H1 (cell line): Measurements from ENCODE around the gene USP54. TPM values are rescaled to one million over a fixed set of nuclear protein-coding genes. Genes with fewer than 3 reads are reported as not detected.

Experiments used
- MAFK ChIP-seq: IDR thresholded peaks from 2 replicates; pipeline ENCODE4 v1.6.1; 2012; ENCODE audit warnings: low read depth, mild to moderate bottlenecking, improper control_type of control experiment, low read length
- POLR2A ChIP-seq, 2 experiments: IDR thresholded peaks; 1 replicate in 1 of 2; 2 replicates in 1 of 2; pipeline ENCODE4 v1.6.1; 2011; ENCODE audit warnings: low read depth in 2 of 2, low read length in 2 of 2, mild to moderate bottlenecking in 2 of 2; ENCODE audit errors: control extremely low read depth in 1 of 2
- TBP ChIP-seq: IDR thresholded peaks from 2 replicates; pipeline ENCODE4 v1.6.1; 2011; ENCODE audit warnings: low read depth, low read length, improper control_type of control experiment
- polyA plus RNA-seq, 7 experiments: library from polyadenylated mRNA; depleted of rRNA in 3 of 7; stranded (reverse) in 5 of 7; unstranded in 2 of 7; fragments of >200 nt in 5 of 7; fragments of 200-250 nt in 2 of 7; gene quantifications; 1 replicate in 5 of 7; 2 replicates in 1 of 7; 4 replicates in 1 of 7; pipeline versions ENCODE4 v1.2.1 to v1.2.3, GENCODE V29; 2011 to 2013; ENCODE audit warnings: missing spikeins in 2 of 7, mixed read lengths in 2 of 7
- total RNA-seq: library from RNA; stranded (reverse); fragmentation: NEBNext Ultra II Directional; extraction: Animal tissue kit (Norgen Biotek cat#: 25700); gene quantifications from 2 replicates; pipeline ENCODE4 v1.2.1, GENCODE V29; 2021

USP54 gene
- total and polyA plus RNA-seq, 2 of the 8 experiments (the other 6 are each of a cell fraction or from before 2014, with no cell fraction given) = 46.2 to 65.6 TPM

DNA sequence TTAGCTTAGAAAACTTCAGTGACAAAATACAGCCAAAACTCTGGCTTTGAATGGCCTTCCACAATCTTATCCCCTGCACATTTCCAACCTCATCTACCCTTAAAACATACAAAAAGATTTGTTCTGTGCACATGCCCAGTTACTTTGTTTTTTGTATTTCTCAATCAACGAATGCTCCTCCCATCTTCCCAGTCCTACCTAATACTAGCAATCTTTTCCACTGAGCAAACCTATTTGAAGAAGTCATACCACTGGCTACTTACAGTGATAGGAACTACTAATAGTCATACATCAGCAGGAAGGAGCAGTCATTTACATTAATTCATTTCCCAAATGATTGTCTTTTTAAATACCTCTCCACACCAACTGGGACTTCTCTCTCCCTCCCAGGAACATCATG lies 2.5 kb downstream of the USP54 start (continued):
- TF ChIP-seq MAFK (no peak), TBP (no peak), POLR2A (IDR thresholded peaks at IDR 0.05; ENCODE audit: control extremely low read depth in 1 of 2, low read depth in 2 of 2, low read length in 2 of 2) (no peak)
